ENCODE data around the gene CCS.
A peak's percentile ranks its signal among the peaks of the same experiment; 100 is the strongest.
"Not testable (repeated sequence)": the region's sequence is repeated elsewhere in the genome, so short reads cannot be mapped to it uniquely, and the experiment has no call there.

CCS gene

GRCh38 chr11:66595245-66595904 is 2.4 kb downstream of the CCS start:
- DNase-seq: peak; percentile 48

- no peak for DNase-seq
Observed at GRCh38 chr11:66598993-66599392, 6.0 kb downstream of the CCS start.

GRCh38 chr11:66600219-66600618 is 7.2 kb downstream of the CCS start:
- DNase-seq: no peak

- DNase-seq: no peak
Observed at GRCh38 chr11:66600631-66601233, 7.7 kb downstream of the CCS start.

- no peak for DNase-seq
Observed at GRCh38 chr11:66603072-66603471, 10.1 kb downstream of the CCS start.

GRCh38 chr11:66604155-66604554 is 11.2 kb downstream of the CCS start:
- DNase-seq: no peak

- not testable (repeated sequence) for DNase-seq
Observed at GRCh38 chr11:66606608-66607007, 13.6 kb downstream of the CCS start.

GRCh38 chr11:66607126-66607834 is 14.3 kb downstream of the CCS start:
- no peak for DNase-seq

- no peak for DNase-seq
Observed at GRCh38 chr11:66609721-66610617, 17.0 kb downstream of the CCS start.

GRCh38 chr11:66612458-66612857 is 19.5 kb downstream of the CCS start:
- DNase-seq: no peak

- DNase-seq: no peak
Observed at GRCh38 chr11:66614073-66614472, 21.1 kb downstream of the CCS start.

GRCh38 chr11:66616379-66617154 is 23.6 kb downstream of the CCS start, which contains the start of gene RBM14:
Gene RBM14, plus strand, starts transcription at chr11:66616630. Its CDS starts 91 bp downstream, at chr11:66616721.
- DNase-seq: peak; percentile 99

- no peak for DNase-seq
Observed at GRCh38 chr11:66617155-66617834, 24.3 kb downstream of the CCS start.

- no peak for DNase-seq
Observed at GRCh38 chr11:66619080-66619554, 26.1 kb downstream of the CCS start.

- DNase-seq: no peak
Observed at GRCh38 chr11:66624450-66624849, 31.5 kb downstream of the CCS start.

- DNase-seq: no peak
Observed at GRCh38 chr11:66625041-66625751, 32.2 kb downstream of the CCS start.

- DNase-seq: no peak
Observed at GRCh38 chr11:66625752-66626149, 32.8 kb downstream of the CCS start.

- no peak for DNase-seq
Observed at GRCh38 chr11:66626382-66626781, 33.4 kb downstream of the CCS start.

GRCh38 chr11:66626926-66627325 is 33.9 kb downstream of the CCS start:
- DNase-seq: no peak

GRCh38 chr11:66628061-66628603 is 35.1 kb downstream of the CCS start:
- no peak for DNase-seq

- DNase-seq: no peak
Observed at GRCh38 chr11:66629356-66629755, 36.4 kb downstream of the CCS start.

Data from DMS79 (cell line).